ENCODE measurements around the gene XRCC4.

DNA sequence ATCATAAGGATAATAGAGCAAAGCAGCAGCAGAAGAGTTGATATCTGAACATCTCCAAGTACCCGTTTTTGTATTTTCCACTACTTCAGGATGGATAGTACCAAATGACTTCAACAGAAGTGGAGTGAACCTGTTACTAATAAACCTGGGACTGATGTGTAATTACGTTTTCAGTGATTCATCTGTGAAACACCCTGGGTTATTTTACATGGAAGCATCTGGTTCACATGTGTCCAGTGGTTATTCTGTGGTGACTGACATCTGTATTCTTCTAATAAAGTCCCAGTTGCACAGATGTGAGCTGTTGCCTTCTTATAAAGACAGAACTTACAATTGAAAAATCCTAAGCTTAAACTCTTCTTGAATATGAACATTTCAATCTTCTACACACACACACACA, 254.5 kb downstream of the XRCC4 start:
- TF ChIP-seq CTCF (conservative IDR thresholded peaks at IDR 0.05; ENCODE audit: low read depth, low read length) (no peak), EZH2phosphoT487 (IDR thresholded peaks at IDR 0.05; ENCODE audit: borderline replicate concordance, low read length) (no peak), EZH2 (IDR thresholded peaks at IDR 0.05; ENCODE audit: low read length, unreplicated experiment) (no peak)
